Measurements from ENCODE around the gene GRPEL1. TPM values are rescaled to one million over a fixed set of nuclear protein-coding genes. Genes with fewer than 3 reads are reported as not detected.

The GRPEL1 gene
- total and polyA plus RNA-seq, 2 of the 13 experiments (the other 11 are each of a cell fraction or from before 2014, with no cell fraction given), result 32.3 to 141 TPM

DNA sequence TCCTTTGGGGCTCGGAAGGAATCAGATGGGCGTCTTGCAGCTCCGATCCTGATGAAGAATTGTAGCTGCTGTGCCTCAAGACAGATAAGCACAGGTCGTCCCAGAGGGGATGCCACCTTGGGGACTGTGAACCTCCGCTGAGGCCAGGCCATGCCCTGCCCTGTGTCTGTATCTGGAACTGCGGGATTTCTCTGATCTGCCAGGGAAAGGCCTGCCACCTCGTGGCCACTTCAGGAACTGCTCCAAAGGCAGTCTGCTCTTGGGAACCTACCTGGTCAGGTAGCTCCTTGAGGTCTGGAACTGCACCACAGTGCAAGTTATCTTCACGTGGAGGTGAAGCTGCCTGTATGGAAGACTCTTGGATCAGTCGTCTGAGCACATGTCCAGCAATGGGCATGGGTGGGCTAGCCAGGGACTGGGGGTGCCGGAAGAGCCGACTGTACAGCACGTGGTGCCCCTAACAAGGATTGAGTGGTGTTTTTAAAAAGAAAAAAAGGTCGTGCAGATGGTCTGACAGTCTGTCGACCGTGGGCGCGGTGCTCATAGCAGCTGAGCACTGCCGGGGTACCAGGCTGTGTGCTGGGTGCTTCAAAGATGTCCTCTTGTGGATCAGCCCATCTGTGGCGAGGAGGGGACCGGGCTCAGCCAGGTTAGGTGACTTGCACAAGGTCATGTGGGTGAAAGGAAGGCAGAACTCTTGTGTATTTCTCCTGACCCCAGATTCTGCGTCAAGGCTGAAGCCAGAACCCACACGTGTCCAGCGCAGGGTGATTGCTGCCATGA is 3.1 kb upstream of the GRPEL1 start (continued):
- TF ChIP-seq, protein P1, sequence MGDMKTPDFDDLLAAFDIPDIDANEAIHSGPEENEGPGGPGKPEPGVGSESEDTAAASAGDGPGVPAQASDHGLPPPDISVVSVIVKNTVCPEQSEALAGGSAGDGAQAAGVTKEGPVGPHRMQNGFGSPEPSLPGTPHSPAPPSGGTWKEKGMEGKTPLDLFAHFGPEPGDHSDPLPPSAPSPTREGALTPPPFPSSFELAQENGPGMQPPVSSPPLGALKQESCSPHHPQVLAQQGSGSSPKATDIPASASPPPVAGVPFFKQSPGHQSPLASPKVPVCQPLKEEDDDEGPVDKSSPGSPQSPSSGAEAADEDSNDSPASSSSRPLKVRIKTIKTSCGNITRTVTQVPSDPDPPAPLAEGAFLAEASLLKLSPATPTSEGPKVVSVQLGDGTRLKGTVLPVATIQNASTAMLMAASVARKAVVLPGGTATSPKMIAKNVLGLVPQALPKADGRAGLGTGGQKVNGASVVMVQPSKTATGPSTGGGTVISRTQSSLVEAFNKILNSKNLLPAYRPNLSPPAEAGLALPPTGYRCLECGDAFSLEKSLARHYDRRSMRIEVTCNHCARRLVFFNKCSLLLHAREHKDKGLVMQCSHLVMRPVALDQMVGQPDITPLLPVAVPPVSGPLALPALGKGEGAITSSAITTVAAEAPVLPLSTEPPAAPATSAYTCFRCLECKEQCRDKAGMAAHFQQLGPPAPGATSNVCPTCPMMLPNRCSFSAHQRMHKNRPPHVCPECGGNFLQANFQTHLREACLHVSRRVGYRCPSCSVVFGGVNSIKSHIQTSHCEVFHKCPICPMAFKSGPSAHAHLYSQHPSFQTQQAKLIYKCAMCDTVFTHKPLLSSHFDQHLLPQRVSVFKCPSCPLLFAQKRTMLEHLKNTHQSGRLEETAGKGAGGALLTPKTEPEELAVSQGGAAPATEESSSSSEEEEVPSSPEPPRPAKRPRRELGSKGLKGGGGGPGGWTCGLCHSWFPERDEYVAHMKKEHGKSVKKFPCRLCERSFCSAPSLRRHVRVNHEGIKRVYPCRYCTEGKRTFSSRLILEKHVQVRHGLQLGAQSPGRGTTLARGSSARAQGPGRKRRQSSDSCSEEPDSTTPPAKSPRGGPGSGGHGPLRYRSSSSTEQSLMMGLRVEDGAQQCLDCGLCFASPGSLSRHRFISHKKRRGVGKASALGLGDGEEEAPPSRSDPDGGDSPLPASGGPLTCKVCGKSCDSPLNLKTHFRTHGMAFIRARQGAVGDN (CRISPR knock-in tag; IDR thresholded peaks at IDR 0.05), result peak; percentile 51
- peak; percentile 65; the same call in 1 of the 2 replicates for TF ChIP-seq KDM2A (CRISPR knock-in tag; IDR thresholded peaks at IDR 0.05; ENCODE audit: borderline replicate concordance, low read depth)
- TF ChIP-seq, protein P2, sequence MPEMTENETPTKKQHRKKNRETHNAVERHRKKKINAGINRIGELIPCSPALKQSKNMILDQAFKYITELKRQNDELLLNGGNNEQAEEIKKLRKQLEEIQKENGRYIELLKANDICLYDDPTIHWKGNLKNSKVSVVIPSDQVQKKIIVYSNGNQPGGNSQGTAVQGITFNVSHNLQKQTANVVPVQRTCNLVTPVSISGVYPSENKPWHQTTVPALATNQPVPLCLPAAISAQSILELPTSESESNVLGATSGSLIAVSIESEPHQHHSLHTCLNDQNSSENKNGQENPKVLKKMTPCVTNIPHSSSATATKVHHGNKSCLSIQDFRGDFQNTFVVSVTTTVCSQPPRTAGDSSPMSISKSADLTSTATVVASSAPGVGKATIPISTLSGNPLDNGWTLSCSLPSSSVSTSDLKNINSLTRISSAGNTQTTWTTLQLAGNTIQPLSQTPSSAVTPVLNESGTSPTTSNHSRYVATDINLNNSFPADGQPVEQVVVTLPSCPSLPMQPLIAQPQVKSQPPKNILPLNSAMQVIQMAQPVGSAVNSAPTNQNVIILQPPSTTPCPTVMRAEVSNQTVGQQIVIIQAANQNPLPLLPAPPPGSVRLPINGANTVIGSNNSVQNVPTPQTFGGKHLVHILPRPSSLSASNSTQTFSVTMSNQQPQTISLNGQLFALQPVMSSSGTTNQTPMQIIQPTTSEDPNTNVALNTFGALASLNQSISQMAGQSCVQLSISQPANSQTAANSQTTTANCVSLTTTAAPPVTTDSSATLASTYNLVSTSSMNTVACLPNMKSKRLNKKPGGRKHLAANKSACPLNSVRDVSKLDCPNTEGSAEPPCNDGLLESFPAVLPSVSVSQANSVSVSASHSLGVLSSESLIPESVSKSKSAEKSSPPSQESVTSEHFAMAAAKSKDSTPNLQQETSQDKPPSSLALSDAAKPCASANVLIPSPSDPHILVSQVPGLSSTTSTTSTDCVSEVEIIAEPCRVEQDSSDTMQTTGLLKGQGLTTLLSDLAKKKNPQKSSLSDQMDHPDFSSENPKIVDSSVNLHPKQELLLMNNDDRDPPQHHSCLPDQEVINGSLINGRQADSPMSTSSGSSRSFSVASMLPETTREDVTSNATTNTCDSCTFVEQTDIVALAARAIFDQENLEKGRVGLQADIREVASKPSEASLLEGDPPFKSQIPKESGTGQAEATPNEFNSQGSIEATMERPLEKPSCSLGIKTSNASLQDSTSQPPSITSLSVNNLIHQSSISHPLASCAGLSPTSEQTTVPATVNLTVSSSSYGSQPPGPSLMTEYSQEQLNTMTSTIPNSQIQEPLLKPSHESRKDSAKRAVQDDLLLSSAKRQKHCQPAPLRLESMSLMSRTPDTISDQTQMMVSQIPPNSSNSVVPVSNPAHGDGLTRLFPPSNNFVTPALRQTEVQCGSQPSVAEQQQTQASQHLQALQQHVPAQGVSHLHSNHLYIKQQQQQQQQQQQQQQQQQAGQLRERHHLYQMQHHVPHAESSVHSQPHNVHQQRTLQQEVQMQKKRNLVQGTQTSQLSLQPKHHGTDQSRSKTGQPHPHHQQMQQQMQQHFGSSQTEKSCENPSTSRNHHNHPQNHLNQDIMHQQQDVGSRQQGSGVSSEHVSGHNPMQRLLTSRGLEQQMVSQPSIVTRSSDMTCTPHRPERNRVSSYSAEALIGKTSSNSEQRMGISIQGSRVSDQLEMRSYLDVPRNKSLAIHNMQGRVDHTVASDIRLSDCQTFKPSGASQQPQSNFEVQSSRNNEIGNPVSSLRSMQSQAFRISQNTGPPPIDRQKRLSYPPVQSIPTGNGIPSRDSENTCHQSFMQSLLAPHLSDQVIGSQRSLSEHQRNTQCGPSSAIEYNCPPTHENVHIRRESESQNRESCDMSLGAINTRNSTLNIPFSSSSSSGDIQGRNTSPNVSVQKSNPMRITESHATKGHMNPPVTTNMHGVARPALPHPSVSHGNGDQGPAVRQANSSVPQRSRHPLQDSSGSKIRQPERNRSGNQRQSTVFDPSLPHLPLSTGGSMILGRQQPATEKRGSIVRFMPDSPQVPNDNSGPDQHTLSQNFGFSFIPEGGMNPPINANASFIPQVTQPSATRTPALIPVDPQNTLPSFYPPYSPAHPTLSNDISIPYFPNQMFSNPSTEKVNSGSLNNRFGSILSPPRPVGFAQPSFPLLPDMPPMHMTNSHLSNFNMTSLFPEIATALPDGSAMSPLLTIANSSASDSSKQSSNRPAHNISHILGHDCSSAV (CRISPR knock-in tag; IDR thresholded peaks at IDR 0.05; ENCODE audit: borderline replicate concordance), result no peak
- TF ChIP-seq FOXA3 (CRISPR knock-in tag; IDR thresholded peaks at IDR 0.05), result peak; percentile 31; the same call in 1 of the 2 replicates
- TF ChIP-seq ZNF678 (CRISPR knock-in tag; IDR thresholded peaks at IDR 0.05), result no peak
- TF ChIP-seq, protein P3, sequence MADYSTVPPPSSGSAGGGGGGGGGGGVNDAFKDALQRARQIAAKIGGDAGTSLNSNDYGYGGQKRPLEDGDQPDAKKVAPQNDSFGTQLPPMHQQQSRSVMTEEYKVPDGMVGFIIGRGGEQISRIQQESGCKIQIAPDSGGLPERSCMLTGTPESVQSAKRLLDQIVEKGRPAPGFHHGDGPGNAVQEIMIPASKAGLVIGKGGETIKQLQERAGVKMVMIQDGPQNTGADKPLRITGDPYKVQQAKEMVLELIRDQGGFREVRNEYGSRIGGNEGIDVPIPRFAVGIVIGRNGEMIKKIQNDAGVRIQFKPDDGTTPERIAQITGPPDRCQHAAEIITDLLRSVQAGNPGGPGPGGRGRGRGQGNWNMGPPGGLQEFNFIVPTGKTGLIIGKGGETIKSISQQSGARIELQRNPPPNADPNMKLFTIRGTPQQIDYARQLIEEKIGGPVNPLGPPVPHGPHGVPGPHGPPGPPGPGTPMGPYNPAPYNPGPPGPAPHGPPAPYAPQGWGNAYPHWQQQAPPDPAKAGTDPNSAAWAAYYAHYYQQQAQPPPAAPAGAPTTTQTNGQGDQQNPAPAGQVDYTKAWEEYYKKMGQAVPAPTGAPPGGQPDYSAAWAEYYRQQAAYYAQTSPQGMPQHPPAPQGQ (CRISPR knock-in tag; IDR thresholded peaks at IDR 0.05; ENCODE audit: borderline replicate concordance), result no peak
- TF ChIP-seq, protein P4, sequence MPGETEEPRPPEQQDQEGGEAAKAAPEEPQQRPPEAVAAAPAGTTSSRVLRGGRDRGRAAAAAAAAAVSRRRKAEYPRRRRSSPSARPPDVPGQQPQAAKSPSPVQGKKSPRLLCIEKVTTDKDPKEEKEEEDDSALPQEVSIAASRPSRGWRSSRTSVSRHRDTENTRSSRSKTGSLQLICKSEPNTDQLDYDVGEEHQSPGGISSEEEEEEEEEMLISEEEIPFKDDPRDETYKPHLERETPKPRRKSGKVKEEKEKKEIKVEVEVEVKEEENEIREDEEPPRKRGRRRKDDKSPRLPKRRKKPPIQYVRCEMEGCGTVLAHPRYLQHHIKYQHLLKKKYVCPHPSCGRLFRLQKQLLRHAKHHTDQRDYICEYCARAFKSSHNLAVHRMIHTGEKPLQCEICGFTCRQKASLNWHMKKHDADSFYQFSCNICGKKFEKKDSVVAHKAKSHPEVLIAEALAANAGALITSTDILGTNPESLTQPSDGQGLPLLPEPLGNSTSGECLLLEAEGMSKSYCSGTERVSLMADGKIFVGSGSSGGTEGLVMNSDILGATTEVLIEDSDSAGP (CRISPR knock-in tag; IDR thresholded peaks at IDR 0.05; ENCODE audit: borderline replicate concordance), result 0 out of 2 replicates have a peak, but pooled peaks have one; percentile 22
- no peak for TF ChIP-seq GPN1 (CRISPR knock-in tag; IDR thresholded peaks at IDR 0.05; ENCODE audit: borderline replicate concordance)
- TF ChIP-seq EZH2 (conservative IDR thresholded peaks at IDR 0.05; ENCODE audit: low read depth, low read length), result no peak
- TF ChIP-seq, protein P5, sequence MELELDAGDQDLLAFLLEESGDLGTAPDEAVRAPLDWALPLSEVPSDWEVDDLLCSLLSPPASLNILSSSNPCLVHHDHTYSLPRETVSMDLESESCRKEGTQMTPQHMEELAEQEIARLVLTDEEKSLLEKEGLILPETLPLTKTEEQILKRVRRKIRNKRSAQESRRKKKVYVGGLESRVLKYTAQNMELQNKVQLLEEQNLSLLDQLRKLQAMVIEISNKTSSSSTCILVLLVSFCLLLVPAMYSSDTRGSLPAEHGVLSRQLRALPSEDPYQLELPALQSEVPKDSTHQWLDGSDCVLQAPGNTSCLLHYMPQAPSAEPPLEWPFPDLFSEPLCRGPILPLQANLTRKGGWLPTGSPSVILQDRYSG (CRISPR knock-in tag; IDR thresholded peaks at IDR 0.05), result no peak

Data from HepG2 (cell line).